GM23338 (cell line): ENCODE measurements around the gene SLC51B. TPM values are rescaled to one million over a fixed set of nuclear protein-coding genes. Genes with fewer than 3 reads are reported as not detected.

Experiments
- ATAC-seq: fragments of 200-7000 bp; cut with Tn5 transposase; 3 replicates; pipeline ENCODE4 v1.9.1; 2020
- DNase-seq: peaks from one replicate; pipeline ENCODE4 v3.0.0-alpha.2; 2015; ENCODE audit warnings: low spot score
- H2AFZ ChIP-seq: fragments of 200-600 bp; sonication (generic); 2 replicates; pipeline ENCODE4 v1.8.0; 2016; ENCODE audit warnings: antibody characterized with exemption, mild to moderate bottlenecking, moderate library complexity
- H3F3A ChIP-seq: fragments of 200-600 bp; sonication (generic); replicated peaks from 2 replicates; pipeline ENCODE4 v1.8.0; 2017; ENCODE audit warnings: antibody characterized with exemption, mixed run types, low read depth
- H3K27ac ChIP-seq: fragments of 200-600 bp; sonication (generic); 2 replicates; pipeline ENCODE4 v1.6.1; 2016; ENCODE audit warnings: low read depth
- H3K27me3 ChIP-seq: fragments of 200-600 bp; sonication (generic); 2 replicates; pipeline ENCODE4 v1.8.0; 2016; ENCODE audit warnings: mild to moderate bottlenecking, mixed run types, moderate library complexity; ENCODE audit not compliant: insufficient read depth
- H3K36me3 ChIP-seq: fragments of 200-600 bp; sonication (generic); 2 replicates; pipeline ENCODE4 v1.8.0; 2016; ENCODE audit warnings: mild to moderate bottlenecking; ENCODE audit not compliant: insufficient read depth
- H3K4me1 ChIP-seq: fragments of 200-600 bp; sonication (generic); 2 replicates; pipeline ENCODE4 v1.8.0; 2016; ENCODE audit warnings: mild to moderate bottlenecking, moderate library complexity; ENCODE audit not compliant: insufficient read depth
- H3K4me2 ChIP-seq: fragments of 200-600 bp; sonication (generic); 2 replicates; pipeline ENCODE4 v1.7.1; 2017; ENCODE audit warnings: mixed run types
- H3K4me3 ChIP-seq: fragments of 200-600 bp; sonication (generic); 2 replicates; pipeline ENCODE4 v1.6.1; 2016; ENCODE audit warnings: mixed run types
- H3K79me2 ChIP-seq: fragments of 200-600 bp; sonication (generic); replicated peaks from 2 replicates; pipeline ENCODE4 v1.8.0; 2017; ENCODE audit warnings: mild to moderate bottlenecking; ENCODE audit not compliant: insufficient read depth
- H3K9me2 ChIP-seq: fragments of 200-600 bp; sonication (generic); 2 replicates; pipeline ENCODE4 v1.8.0; 2017; ENCODE audit not compliant: insufficient read depth
- H4K20me1 ChIP-seq: fragments of 200-600 bp; sonication (generic); replicated peaks from 2 replicates; pipeline ENCODE4 v1.8.0; 2017; ENCODE audit warnings: mild to moderate bottlenecking; ENCODE audit not compliant: insufficient read depth
- H3K27ac Mint-ChIP-seq: 2 replicates; pipeline ENCODE4 v1.8.0; 2020; ENCODE audit warnings: inconsistent platforms, mild to moderate bottlenecking, moderate library complexity, mixed read lengths
- H3K27me3 Mint-ChIP-seq: 3 replicates; pipeline ENCODE4 v1.8.0; 2022; ENCODE audit warnings: low read depth, mild to moderate bottlenecking, moderate library complexity, mixed read lengths, inconsistent platforms; ENCODE audit not compliant: insufficient read depth, poor library complexity
- H3K36me3 Mint-ChIP-seq: 3 replicates; pipeline ENCODE4 v1.8.0; 2021; ENCODE audit warnings: low read depth, mild to moderate bottlenecking, inconsistent platforms, moderate library complexity, mixed read lengths
- H3K4me1 Mint-ChIP-seq: 3 replicates; pipeline ENCODE4 v1.8.0; 2020; ENCODE audit warnings: mild to moderate bottlenecking, inconsistent platforms, mixed read lengths
- H3K4me3 Mint-ChIP-seq: 3 replicates; pipeline ENCODE4 v1.8.0; 2021; ENCODE audit warnings: moderate library complexity, mild to moderate bottlenecking, inconsistent platforms, mixed read lengths
- H3K9me3 Mint-ChIP-seq: 3 replicates; pipeline ENCODE4 v1.8.0; 2020; ENCODE audit warnings: moderate library complexity, mild to moderate bottlenecking, inconsistent platforms, mixed read lengths
- EZH2 ChIP-seq: fragments of 200-600 bp; sonication (generic); IDR thresholded peaks from one replicate; pipeline ENCODE4 v1.8.0; 2017; ENCODE audit warnings: antibody characterized with exemption, mild to moderate bottlenecking, low read depth; ENCODE audit not compliant: unreplicated experiment
- POLR2AphosphoS5 ChIP-seq: IDR thresholded peaks from 2 replicates; pipeline ENCODE4 v1.6.1; 2016; ENCODE audit warnings: antibody characterized with exemption, low read depth
- ZNF331 ChIP-seq: fragments of 250-450 bp; sonication (Bioruptor Pico); IDR thresholded peaks from 2 replicates; pipeline ENCODE4 v1.5.0; 2020; ENCODE audit warnings: low read depth, mild to moderate bottlenecking, moderate library complexity
- polyA plus RNA-seq: library from polyadenylated mRNA; unstranded; fragments of >200 nt; fragmentation: Nextera tagmentation; extraction: Ambion mirVana; gene quantifications from 2 replicates; pipeline ENCODE4 v1.2.1, GENCODE V29; 2016
- total RNA-seq: library from RNA; depleted of rRNA; stranded (reverse); fragments of >200 nt; shearing (Covaris generic); gene quantifications from 2 replicates; pipeline ENCODE4 v1.2.3, GENCODE V29; 2014
- TF ChIP-seq, protein P1 (sequence below), 2 experiments: fragments of 200-600 bp in 1 of 2; sonication (generic) in 1 of 2; conservative IDR thresholded peaks; 2 replicates each; pipeline versions ENCODE4 v1.5.1 to v1.6.1; 2016 to 2017; ENCODE audit warnings: antibody characterized with exemption in 2 of 2, low read depth in 2 of 2, mild to moderate bottlenecking in 2 of 2, moderate library complexity in 1 of 2
- TF ChIP-seq, protein P2 (sequence below): fragments of 250-450 bp; sonication (Bioruptor Pico); IDR thresholded peaks from 2 replicates; pipeline ENCODE4 v1.5.0; 2020; ENCODE audit warnings: mild to moderate bottlenecking, moderate library complexity
- TF ChIP-seq, protein P3 (sequence below): IDR thresholded peaks from 2 replicates; pipeline ENCODE4 v1.6.1; 2016; ENCODE audit warnings: antibody characterized with exemption

SLC51B gene
- total and polyA plus RNA-seq, 2 experiments from 2014 or later = not detected

DNA sequence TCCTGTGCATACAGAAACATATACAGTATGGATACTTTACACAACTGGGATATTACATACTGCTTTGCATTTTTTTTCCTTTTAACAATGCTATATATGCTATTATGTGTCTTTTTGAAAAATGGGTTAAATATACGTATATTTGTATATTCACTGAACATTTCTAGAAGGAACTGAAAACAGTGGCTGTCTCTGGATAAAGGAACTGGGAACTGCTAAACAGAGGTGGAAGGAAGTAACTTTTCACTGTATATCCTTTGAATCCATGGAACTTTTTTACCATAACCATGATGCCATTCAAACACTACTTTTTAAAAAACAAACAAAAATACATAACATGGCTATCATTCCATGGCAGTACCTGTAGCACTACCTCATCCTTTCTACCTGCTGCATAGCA is 17.6 kb upstream of the SLC51B start (continued):
- TF ChIP-seq, protein P1, sequence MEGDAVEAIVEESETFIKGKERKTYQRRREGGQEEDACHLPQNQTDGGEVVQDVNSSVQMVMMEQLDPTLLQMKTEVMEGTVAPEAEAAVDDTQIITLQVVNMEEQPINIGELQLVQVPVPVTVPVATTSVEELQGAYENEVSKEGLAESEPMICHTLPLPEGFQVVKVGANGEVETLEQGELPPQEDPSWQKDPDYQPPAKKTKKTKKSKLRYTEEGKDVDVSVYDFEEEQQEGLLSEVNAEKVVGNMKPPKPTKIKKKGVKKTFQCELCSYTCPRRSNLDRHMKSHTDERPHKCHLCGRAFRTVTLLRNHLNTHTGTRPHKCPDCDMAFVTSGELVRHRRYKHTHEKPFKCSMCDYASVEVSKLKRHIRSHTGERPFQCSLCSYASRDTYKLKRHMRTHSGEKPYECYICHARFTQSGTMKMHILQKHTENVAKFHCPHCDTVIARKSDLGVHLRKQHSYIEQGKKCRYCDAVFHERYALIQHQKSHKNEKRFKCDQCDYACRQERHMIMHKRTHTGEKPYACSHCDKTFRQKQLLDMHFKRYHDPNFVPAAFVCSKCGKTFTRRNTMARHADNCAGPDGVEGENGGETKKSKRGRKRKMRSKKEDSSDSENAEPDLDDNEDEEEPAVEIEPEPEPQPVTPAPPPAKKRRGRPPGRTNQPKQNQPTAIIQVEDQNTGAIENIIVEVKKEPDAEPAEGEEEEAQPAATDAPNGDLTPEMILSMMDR (conservative IDR thresholded peaks at IDR 0.05; ENCODE audit: low read depth in 2 of 2) = no peak

DNA sequence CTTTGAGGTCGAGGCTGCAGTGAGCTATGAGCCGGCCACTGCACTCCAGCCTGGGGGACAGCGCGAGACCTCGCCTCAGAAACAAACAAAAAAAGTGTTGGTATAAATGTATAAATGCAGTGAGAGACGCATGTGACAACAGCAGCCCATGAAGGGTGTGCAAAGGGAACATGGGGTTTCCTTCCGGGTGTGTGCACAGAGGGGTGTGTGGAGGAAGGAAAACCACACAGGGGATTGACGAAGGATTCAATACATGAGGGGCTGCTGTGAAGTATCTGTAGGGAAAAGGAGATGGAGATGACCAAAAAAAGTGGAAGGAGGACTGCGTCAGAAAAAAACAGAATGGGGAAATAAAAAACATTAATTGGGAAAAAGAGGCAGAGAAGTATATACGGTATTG is 16.8 kb upstream of the SLC51B start:
- Histone ChIP-seq H3K4me1 (peaks cover 10% of the 10 kb centered on the region), H3F3A (0 out of 2 replicates have a peak, but pooled peaks cover 6% of the 10 kb centered on the region), H3K27ac (no peak overlapping the region), H3K79me2 (peaks cover 15% of the 10 kb centered on the region), H3K9me2 (no peaks in the 10 kb centered on the region), H4K20me1 (peaks cover 15% of the 10 kb centered on the region), H3K36me3 (no peaks in the 10 kb centered on the region), H2AFZ (no peak overlapping the region), H3K27me3 (no peaks in the 10 kb centered on the region), H3K4me2 (peak overlapping the region; percentile 97), H3K4me3 (peak overlapping the region; percentile 98)
- DNase-seq (no peak), ATAC-seq (no peak)
- Mint-ChIP-seq H3K9me3 (no peaks in the 10 kb centered on the region), H3K4me1 (peaks cover 12% of the 10 kb centered on the region), H3K27me3 (peaks cover 11% of the 10 kb centered on the region), H3K36me3 (peaks cover 16% of the 10 kb centered on the region), H3K4me3 (peak overlapping the region; percentile 80), H3K27ac (no peak overlapping the region)
- TF ChIP-seq POLR2AphosphoS5 = no peak
- no peak for TF ChIP-seq ZNF331 (CRISPR knock-in tag)
- TF ChIP-seq, protein P2, sequence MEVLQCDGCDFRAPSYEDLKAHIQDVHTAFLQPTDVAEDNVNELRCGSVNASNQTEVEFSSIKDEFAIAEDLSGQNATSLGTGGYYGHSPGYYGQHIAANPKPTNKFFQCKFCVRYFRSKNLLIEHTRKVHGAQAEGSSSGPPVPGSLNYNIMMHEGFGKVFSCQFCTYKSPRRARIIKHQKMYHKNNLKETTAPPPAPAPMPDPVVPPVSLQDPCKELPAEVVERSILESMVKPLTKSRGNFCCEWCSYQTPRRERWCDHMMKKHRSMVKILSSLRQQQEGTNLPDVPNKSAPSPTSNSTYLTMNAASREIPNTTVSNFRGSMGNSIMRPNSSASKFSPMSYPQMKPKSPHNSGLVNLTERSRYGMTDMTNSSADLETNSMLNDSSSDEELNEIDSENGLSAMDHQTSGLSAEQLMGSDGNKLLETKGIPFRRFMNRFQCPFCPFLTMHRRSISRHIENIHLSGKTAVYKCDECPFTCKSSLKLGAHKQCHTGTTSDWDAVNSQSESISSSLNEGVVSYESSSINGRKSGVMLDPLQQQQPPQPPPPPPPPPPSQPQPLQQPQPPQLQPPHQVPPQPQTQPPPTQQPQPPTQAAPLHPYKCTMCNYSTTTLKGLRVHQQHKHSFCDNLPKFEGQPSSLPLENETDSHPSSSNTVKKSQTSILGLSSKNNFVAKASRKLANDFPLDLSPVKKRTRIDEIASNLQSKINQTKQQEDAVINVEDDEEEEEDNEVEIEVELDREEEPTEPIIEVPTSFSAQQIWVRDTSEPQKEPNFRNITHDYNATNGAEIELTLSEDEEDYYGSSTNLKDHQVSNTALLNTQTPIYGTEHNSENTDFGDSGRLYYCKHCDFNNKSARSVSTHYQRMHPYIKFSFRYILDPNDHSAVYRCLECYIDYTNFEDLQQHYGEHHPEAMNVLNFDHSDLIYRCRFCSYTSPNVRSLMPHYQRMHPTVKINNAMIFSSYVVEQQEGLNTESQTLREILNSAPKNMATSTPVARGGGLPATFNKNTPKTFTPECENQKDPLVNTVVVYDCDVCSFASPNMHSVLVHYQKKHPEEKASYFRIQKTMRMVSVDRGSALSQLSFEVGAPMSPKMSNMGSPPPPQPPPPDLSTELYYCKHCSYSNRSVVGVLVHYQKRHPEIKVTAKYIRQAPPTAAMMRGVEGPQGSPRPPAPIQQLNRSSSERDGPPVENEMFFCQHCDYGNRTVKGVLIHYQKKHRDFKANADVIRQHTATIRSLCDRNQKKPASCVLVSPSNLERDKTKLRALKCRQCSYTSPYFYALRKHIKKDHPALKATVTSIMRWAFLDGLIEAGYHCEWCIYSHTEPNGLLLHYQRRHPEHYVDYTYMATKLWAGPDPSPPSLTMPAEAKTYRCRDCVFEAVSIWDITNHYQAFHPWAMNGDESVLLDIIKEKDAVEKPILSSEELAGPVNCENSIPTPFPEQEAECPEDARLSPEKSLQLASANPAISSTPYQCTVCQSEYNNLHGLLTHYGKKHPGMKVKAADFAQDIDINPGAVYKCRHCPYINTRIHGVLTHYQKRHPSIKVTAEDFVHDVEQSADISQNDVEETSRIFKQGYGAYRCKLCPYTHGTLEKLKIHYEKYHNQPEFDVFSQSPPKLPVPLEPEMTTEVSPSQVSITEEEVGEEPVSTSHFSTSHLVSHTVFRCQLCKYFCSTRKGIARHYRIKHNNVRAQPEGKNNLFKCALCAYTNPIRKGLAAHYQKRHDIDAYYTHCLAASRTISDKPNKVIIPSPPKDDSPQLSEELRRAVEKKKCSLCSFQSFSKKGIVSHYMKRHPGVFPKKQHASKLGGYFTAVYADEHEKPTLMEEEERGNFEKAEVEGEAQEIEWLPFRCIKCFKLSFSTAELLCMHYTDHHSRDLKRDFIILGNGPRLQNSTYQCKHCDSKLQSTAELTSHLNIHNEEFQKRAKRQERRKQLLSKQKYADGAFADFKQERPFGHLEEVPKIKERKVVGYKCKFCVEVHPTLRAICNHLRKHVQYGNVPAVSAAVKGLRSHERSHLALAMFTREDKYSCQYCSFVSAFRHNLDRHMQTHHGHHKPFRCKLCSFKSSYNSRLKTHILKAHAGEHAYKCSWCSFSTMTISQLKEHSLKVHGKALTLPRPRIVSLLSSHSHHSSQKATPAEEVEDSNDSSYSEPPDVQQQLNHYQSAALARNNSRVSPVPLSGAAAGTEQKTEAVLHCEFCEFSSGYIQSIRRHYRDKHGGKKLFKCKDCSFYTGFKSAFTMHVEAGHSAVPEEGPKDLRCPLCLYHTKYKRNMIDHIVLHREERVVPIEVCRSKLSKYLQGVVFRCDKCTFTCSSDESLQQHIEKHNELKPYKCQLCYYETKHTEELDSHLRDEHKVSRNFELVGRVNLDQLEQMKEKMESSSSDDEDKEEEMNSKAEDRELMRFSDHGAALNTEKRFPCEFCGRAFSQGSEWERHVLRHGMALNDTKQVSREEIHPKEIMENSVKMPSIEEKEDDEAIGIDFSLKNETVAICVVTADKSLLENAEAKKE = no peak
- TF ChIP-seq, protein P3, sequence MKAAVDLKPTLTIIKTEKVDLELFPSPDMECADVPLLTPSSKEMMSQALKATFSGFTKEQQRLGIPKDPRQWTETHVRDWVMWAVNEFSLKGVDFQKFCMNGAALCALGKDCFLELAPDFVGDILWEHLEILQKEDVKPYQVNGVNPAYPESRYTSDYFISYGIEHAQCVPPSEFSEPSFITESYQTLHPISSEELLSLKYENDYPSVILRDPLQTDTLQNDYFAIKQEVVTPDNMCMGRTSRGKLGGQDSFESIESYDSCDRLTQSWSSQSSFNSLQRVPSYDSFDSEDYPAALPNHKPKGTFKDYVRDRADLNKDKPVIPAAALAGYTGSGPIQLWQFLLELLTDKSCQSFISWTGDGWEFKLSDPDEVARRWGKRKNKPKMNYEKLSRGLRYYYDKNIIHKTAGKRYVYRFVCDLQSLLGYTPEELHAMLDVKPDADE = no peak
- TF ChIP-seq EZH2 = no peak
